ENCODE measurements around the gene RIGI. TPM values are rescaled to one million over a fixed set of nuclear protein-coding genes. Genes with fewer than 3 reads are reported as not detected.

RIGI gene
- total and polyA plus RNA-seq, 2 of the 13 experiments (the other 11 are each of a cell fraction or from before 2014, with no cell fraction given): 3.0 to 8.2 TPM

GRCh38 chr9:32526041-32526706, at the start of gene RIGI (continued):
- no peak for TF ChIP-seq CBX1 (IDR thresholded peaks at IDR 0.05; ENCODE audit: low read depth)
- no peak for TF ChIP-seq CREB1 (IDR thresholded peaks at IDR 0.05)
- no peak for TF ChIP-seq CREB1 (CRISPR knock-in tag; IDR thresholded peaks at IDR 0.05)
- no peak for TF ChIP-seq HOXA7 (CRISPR knock-in tag; IDR thresholded peaks at IDR 0.05)
- no peak for TF ChIP-seq LRRFIP1 (CRISPR knock-in tag; conservative IDR thresholded peaks at IDR 0.05)
- TF ChIP-seq MYNN (CRISPR knock-in tag; IDR thresholded peaks at IDR 0.05; ENCODE audit: low read depth): no peak
- no peak for TF ChIP-seq THAP8 (CRISPR knock-in tag; IDR thresholded peaks at IDR 0.05; ENCODE audit: borderline replicate concordance)
- TF ChIP-seq ZNF468 (CRISPR knock-in tag; IDR thresholded peaks at IDR 0.05): no peak
- TF ChIP-seq ARNTL (CRISPR knock-in tag; IDR thresholded peaks at IDR 0.05): no peak
- TF ChIP-seq ATF5 (CRISPR knock-in tag; IDR thresholded peaks at IDR 0.05; ENCODE audit: low read depth): no peak
- no peak for TF ChIP-seq TAF15 (IDR thresholded peaks at IDR 0.05; ENCODE audit: low read depth, low read length, poor library complexity, severe bottlenecking)
- no peak for TF ChIP-seq ZNF33A (CRISPR knock-in tag; IDR thresholded peaks at IDR 0.05; ENCODE audit: borderline replicate concordance)
- no peak for TF ChIP-seq KAT2B (IDR thresholded peaks at IDR 0.05; ENCODE audit: borderline replicate concordance, low read depth, low read length)
- peak; percentile 42; the same call in 1 of the 2 replicates for TF ChIP-seq MIXL1 (CRISPR knock-in tag; IDR thresholded peaks at IDR 0.05)
- TF ChIP-seq ZBTB21 (CRISPR knock-in tag; IDR thresholded peaks at IDR 0.05): no peak
- TF ChIP-seq ZNF136 (CRISPR knock-in tag; IDR thresholded peaks at IDR 0.05; ENCODE audit: low read depth): no peak
- TF ChIP-seq ARID3A (IDR thresholded peaks at IDR 0.05; ENCODE audit: low read depth, low read length): peak; percentile 12; the same call in 1 of the 2 replicates
- TF ChIP-seq SMARCE1 (IDR thresholded peaks at IDR 0.05; ENCODE audit: borderline replicate concordance): no peak
- no peak for TF ChIP-seq ZNF850 (CRISPR knock-in tag; conservative IDR thresholded peaks at IDR 0.05)
- no peak for TF ChIP-seq GTF3A (CRISPR knock-in tag; conservative IDR thresholded peaks at IDR 0.05)
- TF ChIP-seq HNF4A (CRISPR knock-in tag; IDR thresholded peaks at IDR 0.05): peak; percentile 28; the same call in 1 of the 2 replicates
- no peak for TF ChIP-seq MTF2 (CRISPR knock-in tag; IDR thresholded peaks at IDR 0.05; ENCODE audit: borderline replicate concordance)
- TF ChIP-seq PHF20 (CRISPR knock-in tag; IDR thresholded peaks at IDR 0.05): no peak
- no peak for TF ChIP-seq NR0B2 (CRISPR knock-in tag; IDR thresholded peaks at IDR 0.05)

Data from HepG2 (cell line).